Fibroblast of skin of right quadriceps (primary cell): ENCODE measurements around the gene STARD13.
"Not testable (repeated sequence)": the region's sequence is repeated elsewhere in the genome, so short reads cannot be mapped to it uniquely, and the experiment has no call there.

Source experiments
- DNase-seq: peaks from one replicate; pipeline ENCODE4 v3.0.0-alpha.2; 2013

The STARD13 gene

GRCh38 chr13:33256148-33256840 lies 29.3 kb downstream of the STARD13 start:
- DNase-seq, result no peak

- DNase-seq, result no peak
Observed at GRCh38 chr13:33252135-33252534, 33.4 kb downstream of the STARD13 start.

GRCh38 chr13:33251131-33251661 lies 34.4 kb downstream of the STARD13 start:
- DNase-seq, result peak; percentile 98

- no peak for DNase-seq
Observed at GRCh38 chr13:33250609-33251008, 34.9 kb downstream of the STARD13 start.

- DNase-seq, result no peak
Observed at GRCh38 chr13:33249894-33250293, 35.7 kb downstream of the STARD13 start.

GRCh38 chr13:33249066-33249465 lies 36.5 kb downstream of the STARD13 start:
- no peak for DNase-seq

GRCh38 chr13:33245505-33246158 lies 39.9 kb downstream of the STARD13 start:
- DNase-seq, result no peak

GRCh38 chr13:33244907-33245287 lies 40.7 kb downstream of the STARD13 start:
- no peak for DNase-seq

GRCh38 chr13:33244210-33244906 lies 41.2 kb downstream of the STARD13 start:
- no peak for DNase-seq

GRCh38 chr13:33242984-33243617 lies 42.5 kb downstream of the STARD13 start:
- no peak for DNase-seq

GRCh38 chr13:33242372-33242771 lies 43.2 kb downstream of the STARD13 start:
- DNase-seq, result not testable (repeated sequence)

- DNase-seq, result peak; percentile 88
Observed at GRCh38 chr13:33236021-33236420, 49.5 kb downstream of the STARD13 start.

- DNase-seq, result no peak
Observed at GRCh38 chr13:33235564-33235963, 50.0 kb downstream of the STARD13 start.

- peak; percentile 79 for DNase-seq
Observed at GRCh38 chr13:33235078-33235477, 50.5 kb downstream of the STARD13 start.

GRCh38 chr13:33233547-33233946 lies 52.0 kb downstream of the STARD13 start:
- no peak for DNase-seq

GRCh38 chr13:33232883-33233282 lies 52.7 kb downstream of the STARD13 start:
- DNase-seq, result no peak

- DNase-seq, result no peak
Observed at GRCh38 chr13:33231339-33231738, 54.2 kb downstream of the STARD13 start.

GRCh38 chr13:33230178-33230881 lies 55.2 kb downstream of the STARD13 start:
- peak; percentile 57 for DNase-seq

- no peak for DNase-seq
Observed at GRCh38 chr13:33229446-33230177, 55.9 kb downstream of the STARD13 start.

- DNase-seq, result peak; percentile 81
Observed at GRCh38 chr13:33228648-33229445, 56.7 kb downstream of the STARD13 start.
